ENCODE results near the gene MEF2D.

Gene MEF2D

DNA sequence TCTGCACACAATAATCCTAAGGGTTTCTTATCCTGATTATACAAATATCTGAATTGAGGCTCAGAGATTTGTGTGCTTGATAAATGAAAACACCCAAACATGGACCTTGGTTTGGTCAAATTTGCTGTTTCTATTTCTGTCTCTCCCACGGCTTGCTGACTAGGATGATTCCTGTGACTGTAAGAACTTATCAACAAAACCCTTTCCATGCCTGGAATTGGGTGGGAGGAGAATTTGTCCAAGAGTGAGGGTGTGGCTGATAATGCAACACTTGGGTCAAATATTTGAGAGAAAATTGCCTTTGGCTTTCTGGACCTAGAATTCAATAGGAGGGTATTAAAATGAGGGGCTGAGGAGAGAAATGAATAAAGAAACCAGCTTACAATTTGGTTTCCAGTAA is 83.6 kb downstream of the MEF2D start:
- TF ChIP-seq, protein P1, sequence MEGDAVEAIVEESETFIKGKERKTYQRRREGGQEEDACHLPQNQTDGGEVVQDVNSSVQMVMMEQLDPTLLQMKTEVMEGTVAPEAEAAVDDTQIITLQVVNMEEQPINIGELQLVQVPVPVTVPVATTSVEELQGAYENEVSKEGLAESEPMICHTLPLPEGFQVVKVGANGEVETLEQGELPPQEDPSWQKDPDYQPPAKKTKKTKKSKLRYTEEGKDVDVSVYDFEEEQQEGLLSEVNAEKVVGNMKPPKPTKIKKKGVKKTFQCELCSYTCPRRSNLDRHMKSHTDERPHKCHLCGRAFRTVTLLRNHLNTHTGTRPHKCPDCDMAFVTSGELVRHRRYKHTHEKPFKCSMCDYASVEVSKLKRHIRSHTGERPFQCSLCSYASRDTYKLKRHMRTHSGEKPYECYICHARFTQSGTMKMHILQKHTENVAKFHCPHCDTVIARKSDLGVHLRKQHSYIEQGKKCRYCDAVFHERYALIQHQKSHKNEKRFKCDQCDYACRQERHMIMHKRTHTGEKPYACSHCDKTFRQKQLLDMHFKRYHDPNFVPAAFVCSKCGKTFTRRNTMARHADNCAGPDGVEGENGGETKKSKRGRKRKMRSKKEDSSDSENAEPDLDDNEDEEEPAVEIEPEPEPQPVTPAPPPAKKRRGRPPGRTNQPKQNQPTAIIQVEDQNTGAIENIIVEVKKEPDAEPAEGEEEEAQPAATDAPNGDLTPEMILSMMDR (IDR thresholded peaks at IDR 0.05; ENCODE audit: low read depth, low read length), result no peak
- H3K4me3 ChIP-seq (ENCODE audit: low read depth, low read length), result no peak overlapping the region
- H3K9me3 ChIP-seq (ENCODE audit: severe bottlenecking), result no peaks in the 10 kb centered on the region
- H3K27me3 ChIP-seq (ENCODE audit: insufficient read depth, low read depth, severe bottlenecking), result peaks cover 58% of the 10 kb centered on the region
- H3K27ac ChIP-seq, result no peak overlapping the region
- H3K36me3 ChIP-seq, result no peaks in the 10 kb centered on the region
- no peak for DNase-seq

DNA sequence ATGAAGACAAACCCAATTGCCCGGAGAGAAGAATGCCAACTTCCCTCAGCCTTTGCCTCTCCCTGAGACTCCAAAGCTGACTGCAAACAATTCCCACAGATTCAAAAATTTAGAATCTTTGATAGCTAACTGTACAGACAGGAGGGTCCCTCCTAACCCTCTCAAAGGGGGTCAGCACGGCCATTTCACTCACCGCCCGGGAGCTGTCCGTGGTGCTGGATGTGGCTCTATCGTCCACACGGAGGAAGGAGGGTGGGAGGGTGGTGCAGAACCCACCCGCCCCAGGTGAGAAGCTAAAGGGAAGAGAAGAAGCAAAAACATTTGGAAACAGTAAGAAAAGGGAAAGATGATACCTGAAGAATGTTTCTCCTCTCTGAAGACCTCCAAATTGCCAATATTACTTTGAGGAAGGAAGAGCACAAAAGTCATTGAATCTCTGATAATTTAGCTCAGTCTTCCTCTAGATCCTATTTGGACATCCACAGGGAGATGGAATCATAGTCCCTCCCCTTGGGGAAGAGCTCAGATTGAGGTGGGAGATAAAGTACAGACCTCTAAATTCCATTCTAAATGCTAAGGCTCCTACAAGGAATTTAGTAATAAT is 86.0 kb downstream of the MEF2D start:
- H3K4me3 ChIP-seq (ENCODE audit: low read depth, low read length), result no peak overlapping the region
- DNase-seq, result no peak
- TF ChIP-seq, protein P1 (IDR thresholded peaks at IDR 0.05; ENCODE audit: low read depth, low read length), result no peak
- H3K9me3 ChIP-seq (ENCODE audit: severe bottlenecking), result no peaks in the 10 kb centered on the region
- H3K27ac ChIP-seq, result no peak overlapping the region
- no peaks in the 10 kb centered on the region for H3K36me3 ChIP-seq
- peaks cover 42% of the 10 kb centered on the region for H3K27me3 ChIP-seq (ENCODE audit: insufficient read depth, low read depth, severe bottlenecking)

Data from WERI-Rb-1 (cell line).